Mucosa of stomach (tissue), 1 donor: ENCODE measurements around the gene CLCN4.

ENCODE experiments used
- H3K27me3 ChIP-seq: one replicate; pipeline ENCODE4 v1.7.0; 2013; ENCODE audit warnings: mild to moderate bottlenecking, low read length; ENCODE audit not compliant: control insufficient read depth, insufficient read depth
- H3K36me3 ChIP-seq: one replicate; pipeline ENCODE4 v1.7.0; 2013; ENCODE audit warnings: low read length; ENCODE audit not compliant: control insufficient read depth, insufficient read depth
- H3K4me1 ChIP-seq: one replicate; pipeline ENCODE4 v1.7.0; 2013; ENCODE audit warnings: mild to moderate bottlenecking, low read length; ENCODE audit not compliant: control insufficient read depth, insufficient read depth
- H3K4me3 ChIP-seq: one replicate; pipeline ENCODE4 v1.7.0; 2013; ENCODE audit warnings: low read length
- H3K9ac ChIP-seq: one replicate; pipeline ENCODE4 v1.7.0; 2013; ENCODE audit warnings: mild to moderate bottlenecking, low read length, moderate library complexity
- H3K9me3 ChIP-seq: one replicate; pipeline ENCODE4 v1.7.0; 2013; ENCODE audit warnings: mild to moderate bottlenecking, low read length, moderate library complexity; ENCODE audit not compliant: control insufficient read depth
- donor health status: Pancreatic carcinoma.

The CLCN4 gene

DNA sequence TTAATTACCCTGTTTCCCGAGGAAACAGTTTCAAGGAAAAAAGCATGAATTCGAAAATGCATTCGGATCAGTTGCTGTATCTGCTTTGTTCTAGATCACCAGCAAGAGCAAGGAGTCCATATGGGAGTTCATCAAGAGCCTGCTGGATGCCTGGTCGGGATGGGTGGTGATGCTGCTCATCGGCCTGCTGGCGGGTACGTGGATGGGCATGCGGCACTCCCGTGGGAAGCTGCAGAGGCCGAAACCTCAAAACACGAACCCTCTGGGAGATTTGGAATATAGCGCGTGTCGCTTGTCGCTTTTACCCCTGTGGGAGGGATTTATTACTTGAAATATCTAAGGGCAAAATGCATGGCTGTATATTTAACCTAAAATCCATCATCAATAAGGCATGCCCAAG, 30.6 kb downstream of the CLCN4 start:
- H3K36me3 ChIP-seq = no peaks in the 10 kb centered on the region
- H3K9me3 ChIP-seq = no peaks in the 10 kb centered on the region
- no peaks in the 10 kb centered on the region for H3K4me1 ChIP-seq
- no peaks in the 10 kb centered on the region for H3K27me3 ChIP-seq
- no peak overlapping the region for H3K9ac ChIP-seq
- no peak overlapping the region for H3K4me3 ChIP-seq

DNA sequence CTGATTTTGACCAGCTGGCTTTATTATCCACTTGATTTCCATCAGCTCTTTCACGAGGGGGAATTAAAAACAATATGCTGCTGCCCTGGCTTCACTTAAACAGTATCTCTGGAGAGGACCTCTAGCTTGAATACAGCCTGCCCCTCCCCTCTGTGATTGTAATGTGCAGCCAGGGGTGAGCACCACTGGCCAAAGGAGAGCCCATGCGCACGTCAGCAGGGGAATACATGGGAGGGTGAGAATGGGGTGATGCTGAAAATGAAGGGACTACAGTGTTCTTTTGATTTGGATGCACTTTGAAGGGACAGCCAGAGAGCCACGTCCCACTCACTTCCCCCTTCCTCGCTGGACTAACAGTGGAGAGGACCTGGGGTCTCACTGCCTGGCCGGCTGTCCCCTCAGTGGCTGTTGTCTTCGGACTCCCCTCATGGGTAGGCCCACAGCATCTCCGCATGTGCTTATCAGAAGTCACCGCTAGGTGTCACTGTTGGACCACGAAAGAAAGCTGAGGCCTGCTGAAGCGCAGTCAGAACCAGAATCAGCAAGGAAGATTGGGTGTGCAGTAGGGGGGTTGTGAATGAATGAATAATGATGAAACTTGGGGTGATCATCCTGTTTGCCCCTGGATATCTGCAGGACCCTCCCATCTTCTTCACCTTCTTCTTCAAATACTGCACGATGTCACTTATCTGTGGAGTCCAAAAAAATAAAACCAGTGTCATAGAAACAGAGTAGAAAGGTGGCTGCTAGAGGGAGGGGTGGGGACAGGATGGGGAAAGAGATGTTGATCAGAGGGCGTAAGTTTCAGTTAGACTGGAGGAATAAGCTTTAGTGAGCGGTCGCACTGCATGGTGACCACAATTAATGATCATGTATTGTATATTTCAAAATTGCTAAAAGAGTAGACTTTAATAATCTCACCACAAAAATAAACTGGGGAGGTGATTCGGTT, 32.8 kb downstream of the CLCN4 start:
- H3K9me3 ChIP-seq = no peaks in the 10 kb centered on the region
- no peaks in the 10 kb centered on the region for H3K36me3 ChIP-seq
- H3K9ac ChIP-seq = no peak overlapping the region
- no peak overlapping the region for H3K4me3 ChIP-seq
- H3K27me3 ChIP-seq = no peaks in the 10 kb centered on the region
- no peaks in the 10 kb centered on the region for H3K4me1 ChIP-seq

DNA sequence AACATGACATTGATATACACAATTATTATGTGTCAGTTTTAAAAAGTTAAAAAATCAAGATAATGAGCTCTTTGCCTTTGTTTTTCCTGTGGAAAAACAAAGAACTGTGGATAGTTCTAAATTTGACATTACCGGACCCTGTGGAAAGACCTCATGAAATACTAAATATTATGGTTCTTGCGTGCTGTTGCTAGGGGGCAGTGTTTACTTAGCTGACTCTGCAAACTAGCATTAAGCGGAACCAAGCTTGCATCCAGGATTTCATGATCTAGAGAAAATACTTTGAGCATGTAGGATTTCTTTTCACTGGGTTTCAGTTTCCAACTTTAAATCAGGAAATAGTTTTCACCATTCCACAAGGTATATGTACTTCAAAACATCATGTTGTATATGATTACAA, 33.6 kb downstream of the CLCN4 start:
- Histone ChIP-seq H3K4me3 (no peak overlapping the region), H3K4me1 (no peaks in the 10 kb centered on the region), H3K9ac (no peak overlapping the region), H3K36me3 (no peaks in the 10 kb centered on the region), H3K9me3 (no peaks in the 10 kb centered on the region), H3K27me3 (no peaks in the 10 kb centered on the region)

DNA sequence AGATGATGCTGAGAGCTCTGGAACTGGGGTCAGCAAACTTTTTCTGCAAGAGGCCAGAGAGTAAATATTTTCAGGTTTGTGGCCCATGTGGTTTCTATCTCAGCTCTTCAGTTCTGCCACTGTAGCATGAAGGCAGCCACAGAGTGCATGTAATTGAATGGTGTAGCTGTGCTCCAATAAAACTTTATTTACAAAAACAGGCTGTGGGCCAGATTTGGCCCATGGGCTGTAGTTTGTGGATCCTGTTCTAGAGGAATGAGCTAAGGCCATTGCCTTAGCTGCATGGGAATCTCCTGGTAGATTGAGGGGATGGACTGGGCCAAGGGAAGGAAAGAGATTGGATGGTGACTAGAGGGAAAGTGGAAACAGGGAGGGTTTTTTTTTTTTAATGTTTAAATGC, 36.8 kb downstream of the CLCN4 start:
- Histone ChIP-seq H3K9me3 (no peaks in the 10 kb centered on the region), H3K4me3 (no peak overlapping the region), H3K27me3 (no peaks in the 10 kb centered on the region), H3K9ac (no peak overlapping the region), H3K4me1 (peaks cover 16% of the 10 kb centered on the region), H3K36me3 (no peaks in the 10 kb centered on the region)

DNA sequence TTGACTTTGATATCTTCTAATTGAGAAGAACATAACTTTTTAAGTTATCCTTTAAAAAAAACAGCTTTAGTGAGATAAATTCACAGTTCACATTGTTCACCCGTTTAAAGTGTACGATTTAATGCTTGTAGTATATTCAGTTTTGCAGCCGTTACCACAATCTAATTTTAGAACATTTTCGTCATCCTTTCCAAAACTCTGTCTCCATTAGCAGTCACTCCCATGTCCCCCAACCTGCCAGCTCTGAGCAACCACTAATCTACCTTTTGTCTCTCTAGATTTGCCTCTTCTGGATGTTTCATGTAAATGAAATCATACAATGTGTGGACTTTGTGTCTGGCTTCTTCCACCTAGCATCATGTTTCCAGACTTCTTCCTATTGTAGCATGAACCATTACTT, 38.6 kb downstream of the CLCN4 start:
- Histone ChIP-seq H3K4me3 (no peak overlapping the region), H3K9me3 (no peaks in the 10 kb centered on the region), H3K36me3 (no peaks in the 10 kb centered on the region), H3K9ac (no peak overlapping the region), H3K4me1 (peaks cover 16% of the 10 kb centered on the region), H3K27me3 (no peaks in the 10 kb centered on the region)

DNA sequence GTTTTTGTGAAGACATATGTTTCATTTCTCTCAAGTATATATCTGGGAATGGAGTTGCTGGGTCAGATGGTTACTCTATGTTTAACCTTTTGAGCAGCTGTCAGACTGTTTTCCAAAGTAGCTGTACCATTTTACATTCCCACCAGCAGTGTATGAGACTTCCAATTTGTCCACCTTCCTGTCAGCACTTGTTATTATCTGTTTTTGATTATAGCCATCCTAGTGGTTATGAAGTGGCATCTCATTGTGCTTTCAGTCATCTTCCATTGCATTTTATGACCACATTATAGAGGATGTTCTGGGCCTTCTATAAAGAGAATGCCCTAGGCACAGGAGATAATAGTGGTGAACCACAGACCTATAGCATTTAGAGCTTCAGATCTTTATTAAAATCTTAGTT, 39.2 kb downstream of the CLCN4 start:
- Histone ChIP-seq H3K9ac (no peak overlapping the region), H3K4me3 (no peak overlapping the region), H3K9me3 (no peaks in the 10 kb centered on the region), H3K36me3 (no peaks in the 10 kb centered on the region), H3K4me1 (peaks cover 16% of the 10 kb centered on the region), H3K27me3 (no peaks in the 10 kb centered on the region)

DNA sequence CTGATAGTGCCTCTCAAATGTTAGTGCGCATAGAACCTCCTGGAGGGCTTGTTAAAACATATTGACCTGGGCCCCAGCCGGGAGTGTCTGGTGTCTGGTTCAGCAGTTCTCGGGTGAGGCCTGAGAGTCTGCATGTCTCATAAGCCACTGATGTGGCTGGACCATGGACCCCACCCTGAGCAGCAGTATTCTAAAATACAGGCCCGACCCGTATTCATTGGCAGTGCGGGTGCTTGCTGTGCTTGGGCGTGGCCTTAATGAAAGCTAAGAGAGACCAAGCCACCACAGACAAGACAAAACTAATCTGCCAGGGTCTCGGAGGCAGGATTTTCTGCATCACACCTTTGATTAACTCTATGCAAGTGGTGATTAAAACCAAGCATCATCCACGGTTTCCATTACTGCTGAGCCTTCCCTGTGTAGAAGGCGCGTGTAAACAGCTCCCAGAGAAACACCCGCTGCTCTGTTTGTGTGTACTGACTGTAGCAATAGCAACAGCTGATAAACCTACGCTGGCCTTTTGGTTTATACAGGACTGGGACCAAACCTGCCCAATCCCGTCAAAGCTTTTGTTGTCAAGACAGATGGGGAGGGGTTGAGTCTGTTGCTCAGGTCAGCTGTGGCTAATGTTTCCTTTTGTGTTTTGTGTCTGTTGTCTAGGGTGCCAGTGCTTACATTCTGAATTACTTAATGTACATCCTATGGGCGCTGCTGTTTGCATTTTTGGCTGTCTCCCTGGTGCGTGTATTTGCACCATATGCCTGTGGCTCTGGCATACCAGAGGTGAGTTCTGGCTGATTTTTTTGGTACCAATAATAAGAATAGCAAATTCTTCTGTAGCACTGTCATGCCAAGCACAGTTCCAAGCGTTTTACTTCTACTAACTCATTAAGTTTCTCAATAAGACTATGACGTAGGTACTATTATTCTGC, 40.8 kb downstream of the CLCN4 start:
- H3K27me3 ChIP-seq = no peaks in the 10 kb centered on the region

DNA sequence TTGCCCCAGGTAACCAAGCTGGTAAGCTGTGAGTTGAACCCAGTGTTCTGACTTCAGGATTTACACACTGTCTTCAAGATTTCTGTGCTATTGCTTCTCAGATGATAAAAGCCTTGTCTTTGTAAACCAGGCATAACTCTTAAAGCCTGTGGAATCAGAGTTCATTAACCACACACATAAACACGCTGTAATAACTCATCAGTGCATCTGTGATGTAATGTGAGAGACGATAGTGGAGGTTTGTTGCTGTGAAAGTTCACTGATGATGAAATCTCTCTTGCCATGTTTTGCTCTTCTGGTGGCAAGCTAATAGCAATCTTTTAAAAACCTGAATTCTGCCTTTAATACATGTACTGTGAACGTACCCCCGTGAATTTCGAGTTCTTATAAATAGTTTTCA, 41.5 kb downstream of the CLCN4 start:
- Histone ChIP-seq H3K27me3 (no peaks in the 10 kb centered on the region), H3K4me1 (peaks cover 16% of the 10 kb centered on the region), H3K4me3 (no peak overlapping the region), H3K36me3 (no peaks in the 10 kb centered on the region), H3K9ac (no peak overlapping the region), H3K9me3 (no peaks in the 10 kb centered on the region)

More for the DNA sequence above, 40.8 kb downstream of the CLCN4 start:
- Histone ChIP-seq H3K9me3 (no peaks in the 10 kb centered on the region), H3K4me3 (no peak overlapping the region), H3K4me1 (peaks cover 16% of the 10 kb centered on the region), H3K9ac (no peak overlapping the region), H3K36me3 (no peaks in the 10 kb centered on the region)

DNA sequence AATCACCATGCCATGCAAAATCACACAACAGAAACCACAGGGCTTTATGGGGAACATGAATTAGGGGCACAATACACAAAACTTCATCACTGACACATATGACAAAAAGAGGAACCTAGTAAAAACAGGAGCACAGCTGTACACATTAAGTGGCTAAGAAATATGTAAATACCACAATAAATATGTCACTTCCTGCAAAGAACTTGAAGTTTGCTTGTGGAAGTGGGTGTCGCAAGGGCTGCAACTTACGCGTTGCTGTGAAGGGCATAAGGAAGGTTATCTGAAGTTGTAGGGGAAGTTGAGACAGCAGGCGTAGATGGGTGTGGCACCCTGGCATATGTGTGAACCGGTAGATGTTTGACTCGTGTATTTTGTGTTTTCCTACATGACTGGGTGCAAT, 42.4 kb downstream of the CLCN4 start:
- peaks cover 16% of the 10 kb centered on the region for H3K4me1 ChIP-seq
- H3K36me3 ChIP-seq = no peaks in the 10 kb centered on the region
- no peaks in the 10 kb centered on the region for H3K9me3 ChIP-seq
- H3K9ac ChIP-seq = no peak overlapping the region
- no peak overlapping the region for H3K4me3 ChIP-seq
- no peaks in the 10 kb centered on the region for H3K27me3 ChIP-seq

DNA sequence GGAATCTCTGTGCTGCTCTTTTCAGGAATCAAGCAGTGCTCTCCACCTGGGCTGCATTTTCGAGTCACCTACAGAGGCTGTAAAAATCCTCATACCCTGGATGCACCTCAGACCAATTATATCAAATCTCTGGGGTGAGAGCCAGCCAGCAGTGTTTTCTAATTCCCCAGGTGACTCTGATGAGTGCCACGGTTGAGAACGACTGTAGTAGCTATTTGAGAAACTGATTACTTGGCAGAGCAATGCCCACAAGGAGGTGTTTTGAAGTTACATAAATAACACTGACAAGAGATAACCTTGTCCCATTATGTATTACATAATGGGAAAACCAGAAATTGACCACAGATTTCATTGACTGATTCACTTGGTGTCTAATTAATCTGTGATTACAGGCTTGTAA, 46.8 kb downstream of the CLCN4 start:
- H3K9ac ChIP-seq = no peak overlapping the region
- no peak overlapping the region for H3K4me3 ChIP-seq
- H3K9me3 ChIP-seq = no peaks in the 10 kb centered on the region
- H3K36me3 ChIP-seq = no peaks in the 10 kb centered on the region
- no peaks in the 10 kb centered on the region for H3K27me3 ChIP-seq
- H3K4me1 ChIP-seq = no peaks in the 10 kb centered on the region

DNA sequence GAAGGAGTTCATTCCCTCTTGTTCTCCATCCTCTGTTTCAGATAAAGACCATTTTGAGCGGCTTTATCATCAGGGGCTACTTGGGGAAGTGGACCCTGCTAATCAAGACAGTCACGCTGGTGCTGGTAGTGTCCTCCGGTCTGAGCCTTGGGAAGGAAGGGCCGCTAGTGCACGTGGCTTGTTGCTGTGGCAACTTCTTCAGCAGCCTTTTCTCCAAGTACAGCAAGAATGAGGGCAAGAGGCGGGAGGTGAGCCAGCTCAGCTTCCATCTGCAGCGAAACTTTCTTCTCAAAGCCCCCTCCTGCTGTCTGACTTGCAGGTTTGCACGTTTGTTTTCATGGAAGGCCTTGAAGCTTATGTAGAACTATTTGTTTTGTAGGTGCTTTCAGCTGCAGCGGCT, 49.5 kb downstream of the CLCN4 start:
- Histone ChIP-seq H3K4me1 (no peaks in the 10 kb centered on the region), H3K4me3 (no peak overlapping the region), H3K9me3 (no peaks in the 10 kb centered on the region)

DNA sequence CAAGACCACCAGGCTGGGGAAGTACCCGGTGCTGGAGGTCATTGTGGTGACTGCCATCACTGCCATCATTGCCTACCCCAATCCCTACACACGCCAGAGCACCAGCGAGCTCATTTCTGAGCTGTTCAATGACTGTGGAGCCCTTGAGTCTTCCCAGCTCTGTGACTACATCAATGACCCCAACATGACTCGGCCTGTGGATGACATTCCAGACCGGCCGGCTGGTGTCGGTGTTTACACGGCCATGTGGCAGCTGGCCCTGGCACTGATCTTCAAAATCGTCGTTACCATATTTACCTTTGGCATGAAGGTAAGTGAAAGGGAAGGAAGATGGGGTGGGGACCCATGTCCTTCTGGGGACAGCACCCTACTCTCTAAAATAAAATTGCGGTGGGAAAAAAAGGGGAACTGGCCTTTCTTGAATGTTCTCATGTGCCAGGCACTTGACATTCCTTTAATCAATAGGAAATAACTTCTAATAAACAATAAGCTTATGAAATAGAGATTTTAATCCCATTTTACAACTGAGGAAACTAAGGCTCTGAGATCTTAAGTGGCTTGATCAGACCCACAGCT, 51.6 kb downstream of the CLCN4 start:
- H3K4me1 ChIP-seq = no peaks in the 10 kb centered on the region
- H3K36me3 ChIP-seq = no peaks in the 10 kb centered on the region
- no peaks in the 10 kb centered on the region for H3K9me3 ChIP-seq
- no peak overlapping the region for H3K9ac ChIP-seq
- no peaks in the 10 kb centered on the region for H3K27me3 ChIP-seq
- no peak overlapping the region for H3K4me3 ChIP-seq

More for the DNA sequence above, 49.5 kb downstream of the CLCN4 start:
- Histone ChIP-seq H3K27me3 (no peaks in the 10 kb centered on the region), H3K9ac (no peak overlapping the region), H3K36me3 (no peaks in the 10 kb centered on the region)
